Astrocyte (in vitro differentiated cells and primary cell): Measurements from ENCODE around the gene SDK1. TPM values are rescaled to one million over a fixed set of nuclear protein-coding genes. Genes with fewer than 3 reads are reported as not detected.

Experiments
- DNase-seq: peaks from one replicate; pipeline ENCODE4 v3.0.0-alpha.2; 2010; ENCODE audit warnings: low read depth
- FAIRE-seq: peaks from 2 replicates; lab custom pipeline; 2011; peaks lifted over from hg19 to GRCh38; lab: Jason Lieb, UNC
- H2AFZ ChIP-seq: 2 replicates; pipeline ENCODE4 v1.6.0; 2012; ENCODE audit warnings: low read depth, low read length, inconsistent platforms
- H3K27ac ChIP-seq: 2 replicates; pipeline ENCODE4 v1.5.1; 2011; ENCODE audit warnings: low read depth, low read length, inconsistent platforms
- H3K27me3 ChIP-seq: 2 replicates; pipeline ENCODE4 v1.6.0; 2011; ENCODE audit warnings: low read length, inconsistent platforms; ENCODE audit not compliant: insufficient read depth
- H3K36me3 ChIP-seq: 2 replicates; pipeline ENCODE4 v1.5.1; 2011; ENCODE audit warnings: low read length, inconsistent platforms; ENCODE audit not compliant: insufficient read depth
- H3K4me1 ChIP-seq: 2 replicates; pipeline ENCODE4 v1.5.1; 2011; ENCODE audit warnings: low read length, inconsistent platforms; ENCODE audit not compliant: insufficient read depth
- H3K4me2 ChIP-seq: 2 replicates; pipeline ENCODE4 v1.6.0; 2012; ENCODE audit warnings: low read length, inconsistent platforms
- H3K4me3 ChIP-seq: 2 replicates; pipeline ENCODE4 v1.5.1; 2011; ENCODE audit warnings: low read depth, mild to moderate bottlenecking, low read length, inconsistent platforms; ENCODE audit not compliant: insufficient read depth
- H3K79me2 ChIP-seq: 2 replicates; pipeline ENCODE4 v1.6.0; 2012; ENCODE audit warnings: mild to moderate bottlenecking, low read length, inconsistent platforms; ENCODE audit not compliant: insufficient read depth
- H3K9ac ChIP-seq: 2 replicates; pipeline ENCODE4 v1.6.0; 2012; ENCODE audit warnings: mild to moderate bottlenecking, low read length, inconsistent platforms
- H3K9me3 ChIP-seq: 2 replicates; pipeline ENCODE4 v1.5.1; 2012; ENCODE audit warnings: low read depth, mild to moderate bottlenecking, low read length, inconsistent platforms; ENCODE audit not compliant: insufficient read depth
- H4K20me1 ChIP-seq: 2 replicates; pipeline ENCODE4 v1.6.0; 2012; ENCODE audit warnings: low read length, inconsistent platforms; ENCODE audit not compliant: insufficient read depth
- H3K27ac Mint-ChIP-seq: one replicate; pipeline ENCODE4 v1.8.0; 2021; ENCODE audit warnings: mild to moderate bottlenecking, mixed read lengths; ENCODE audit not compliant: unreplicated experiment
- H3K27me3 Mint-ChIP-seq: one replicate; pipeline ENCODE4 v1.8.0; 2021; ENCODE audit warnings: low read depth, mixed read lengths; ENCODE audit not compliant: unreplicated experiment
- H3K36me3 Mint-ChIP-seq: one replicate; pipeline ENCODE4 v1.8.0; 2021; ENCODE audit warnings: low read depth, mixed read lengths; ENCODE audit not compliant: unreplicated experiment
- H3K4me1 Mint-ChIP-seq: one replicate; pipeline ENCODE4 v1.8.0; 2021; ENCODE audit warnings: low read depth, mixed read lengths; ENCODE audit not compliant: unreplicated experiment
- H3K4me3 Mint-ChIP-seq: one replicate; pipeline ENCODE4 v1.8.0; 2021; ENCODE audit warnings: mild to moderate bottlenecking, moderate library complexity, mixed read lengths; ENCODE audit not compliant: unreplicated experiment
- H3K9me3 Mint-ChIP-seq: one replicate; pipeline ENCODE4 v1.8.0; 2021; ENCODE audit warnings: mild to moderate bottlenecking, mixed read lengths; ENCODE audit not compliant: unreplicated experiment
- CTCF ChIP-seq: IDR thresholded peaks from 2 replicates; pipeline ENCODE4 v1.5.1; 2011; ENCODE audit warnings: low read depth, mild to moderate bottlenecking, inconsistent platforms, low read length, moderate library complexity; ENCODE audit not compliant: insufficient read depth
- EZH2 ChIP-seq: IDR thresholded peaks from 2 replicates; pipeline ENCODE4 v1.6.1; 2012; ENCODE audit warnings: mild to moderate bottlenecking, low read length, inconsistent platforms; ENCODE audit not compliant: insufficient read depth
- total RNA-seq: library from RNA; stranded (reverse); gene quantifications from 2 replicates; pipeline ENCODE4 v1.2.1, GENCODE V29; 2021

The SDK1 gene
- total RNA-seq, 1 donor from 2014 or later = 4.2 TPM

GRCh38 chr7:3356173-3356572 is 55.1 kb downstream of the SDK1 start:
- Histone ChIP-seq H3K4me3 (no peak overlapping the region), H3K27me3 (no peaks in the 10 kb centered on the region), H3K36me3 (no peaks in the 10 kb centered on the region), H3K79me2 (no peaks in the 10 kb centered on the region), H3K9ac (no peak overlapping the region), H3K9me3 (no peaks in the 10 kb centered on the region), H3K4me2 (no peak overlapping the region), H3K27ac (no peak overlapping the region), H4K20me1 (no peaks in the 10 kb centered on the region), H3K4me1 (no peaks in the 10 kb centered on the region), H2AFZ (no peak overlapping the region)
- Mint-ChIP-seq H3K36me3 (no peaks in the 10 kb centered on the region), H3K27me3 (no peaks in the 10 kb centered on the region), H3K9me3 (no peaks in the 10 kb centered on the region), H3K4me3 (no peak overlapping the region), H3K4me1 (no peaks in the 10 kb centered on the region), H3K27ac (no peak overlapping the region)
- DNase-seq (no peak), FAIRE-seq (no peak)
- TF ChIP-seq EZH2 (no peak), CTCF (no peak)

GRCh38 chr7:3358991-3359390 is 57.9 kb downstream of the SDK1 start:
- Mint-ChIP-seq H3K27me3 (peaks cover 2% of the 10 kb centered on the region), H3K4me1 (no peaks in the 10 kb centered on the region), H3K9me3 (no peaks in the 10 kb centered on the region), H3K36me3 (no peaks in the 10 kb centered on the region), H3K27ac (no peak overlapping the region), H3K4me3 (no peak overlapping the region)
- TF ChIP-seq EZH2 (no peak), CTCF (no peak)
- no peak overlapping the region for H3K27ac ChIP-seq
- H3K36me3 ChIP-seq = no peaks in the 10 kb centered on the region
- no peak overlapping the region for H3K4me2 ChIP-seq
- DNase-seq (no peak), FAIRE-seq (no peak)
- H2AFZ ChIP-seq = no peak overlapping the region
- no peaks in the 10 kb centered on the region for H3K4me1 ChIP-seq
- no peaks in the 10 kb centered on the region for H3K27me3 ChIP-seq
- no peaks in the 10 kb centered on the region for H4K20me1 ChIP-seq
- H3K9me3 ChIP-seq = no peaks in the 10 kb centered on the region
- H3K4me3 ChIP-seq = no peak overlapping the region
- H3K79me2 ChIP-seq = no peaks in the 10 kb centered on the region
- H3K9ac ChIP-seq = no peak overlapping the region

GRCh38 chr7:3367261-3367660 is 66.2 kb downstream of the SDK1 start:
- H3K9me3 Mint-ChIP-seq = no peaks in the 10 kb centered on the region
- no peak for FAIRE-seq
- H3K4me3 Mint-ChIP-seq = no peak overlapping the region

More at GRCh38 chr7:3367261-3367660, 66.2 kb downstream of the SDK1 start:
- H3K9me3 ChIP-seq = no peaks in the 10 kb centered on the region
- Mint-ChIP-seq H3K4me1 (peaks cover 16% of the 10 kb centered on the region), H3K27me3 (no peaks in the 10 kb centered on the region), H3K27ac (no peak overlapping the region), H3K36me3 (no peaks in the 10 kb centered on the region)
- no peaks in the 10 kb centered on the region for H3K4me1 ChIP-seq
- DNase-seq = peak; percentile 51
- H3K36me3 ChIP-seq = no peaks in the 10 kb centered on the region
- no peak overlapping the region for H3K9ac ChIP-seq
- H2AFZ ChIP-seq = no peak overlapping the region
- no peak overlapping the region for H3K27ac ChIP-seq
- TF ChIP-seq CTCF = no peak
- TF ChIP-seq EZH2 = no peak
- H3K79me2 ChIP-seq = no peaks in the 10 kb centered on the region
- H3K4me2 ChIP-seq = no peak overlapping the region
- H4K20me1 ChIP-seq = no peaks in the 10 kb centered on the region
- no peaks in the 10 kb centered on the region for H3K27me3 ChIP-seq
- H3K4me3 ChIP-seq = no peak overlapping the region
